Thoracic aorta (tissue), 2 donors: ENCODE measurements around the gene RNF212. TPM values are rescaled to one million over a fixed set of nuclear protein-coding genes. Genes with fewer than 3 reads are reported as not detected.
"Not testable (repeated sequence)": the region's sequence is repeated elsewhere in the genome, so short reads cannot be mapped to it uniquely, and the experiment has no call there.

ENCODE experiments used
- ATAC-seq: fragments of 150-250 bp; one replicate; pipeline ENCODE4 v1.8.0; 2017; ENCODE audit warnings: low read depth; ENCODE audit not compliant: insufficient number of reproducible peaks, low FRiP score
- DNase-seq: peaks from one replicate; pipeline ENCODE4 v3.0.0-alpha.2; 2020; ENCODE audit warnings: low spot score
- H3K27ac ChIP-seq, 2 donors: fragments of 200-600 bp; sonication (generic); 1 replicate in 1 of 2; 2 replicates in 1 of 2; pipeline ENCODE4 v1.5.1; 2016; ENCODE audit warnings: mild to moderate bottlenecking in 2 of 2, moderate library complexity in 2 of 2
- H3K27me3 ChIP-seq: fragments of 200-600 bp; sonication (generic); replicated peaks from 2 replicates; pipeline ENCODE4 v1.6.0; 2016; ENCODE audit warnings: mild to moderate bottlenecking; ENCODE audit not compliant: insufficient read depth
- H3K36me3 ChIP-seq: fragments of 200-600 bp; sonication (generic); one replicate; pipeline ENCODE4 v1.5.1; 2016
- H3K4me1 ChIP-seq, 2 donors: fragments of 200-600 bp; sonication (generic); 1 replicate in 1 of 2; 2 replicates in 1 of 2; pipeline versions ENCODE4 v1.5.1 to v1.6.0; 2016; ENCODE audit warnings: low read depth in 2 of 2, mild to moderate bottlenecking in 1 of 2; ENCODE audit not compliant: control insufficient read depth in 1 of 2
- H3K4me3 ChIP-seq: fragments of 200-600 bp; sonication (generic); 2 replicates; pipeline ENCODE4 v1.5.1; 2016; ENCODE audit warnings: mild to moderate bottlenecking
- H3K9me3 ChIP-seq: fragments of 200-600 bp; sonication (generic); 2 replicates; pipeline ENCODE4 v1.5.1; 2016
- total RNA-seq, 2 donors: library from RNA; depleted of rRNA; stranded (reverse); fragments of >200 nt; gene quantifications; one replicate each; pipeline versions ENCODE4 v1.1.0 to v1.2.3, GENCODE V29; 2016
- TF ChIP-seq, protein P1 (sequence below): fragments of 200-600 bp; sonication (generic); IDR thresholded peaks from one replicate; pipeline ENCODE4 v1.5.1; 2019; ENCODE audit warnings: antibody characterized with exemption

RNF212 gene
- total RNA-seq, 2 donors from 2014 or later = 1.2 to 2.4 TPM

DNA sequence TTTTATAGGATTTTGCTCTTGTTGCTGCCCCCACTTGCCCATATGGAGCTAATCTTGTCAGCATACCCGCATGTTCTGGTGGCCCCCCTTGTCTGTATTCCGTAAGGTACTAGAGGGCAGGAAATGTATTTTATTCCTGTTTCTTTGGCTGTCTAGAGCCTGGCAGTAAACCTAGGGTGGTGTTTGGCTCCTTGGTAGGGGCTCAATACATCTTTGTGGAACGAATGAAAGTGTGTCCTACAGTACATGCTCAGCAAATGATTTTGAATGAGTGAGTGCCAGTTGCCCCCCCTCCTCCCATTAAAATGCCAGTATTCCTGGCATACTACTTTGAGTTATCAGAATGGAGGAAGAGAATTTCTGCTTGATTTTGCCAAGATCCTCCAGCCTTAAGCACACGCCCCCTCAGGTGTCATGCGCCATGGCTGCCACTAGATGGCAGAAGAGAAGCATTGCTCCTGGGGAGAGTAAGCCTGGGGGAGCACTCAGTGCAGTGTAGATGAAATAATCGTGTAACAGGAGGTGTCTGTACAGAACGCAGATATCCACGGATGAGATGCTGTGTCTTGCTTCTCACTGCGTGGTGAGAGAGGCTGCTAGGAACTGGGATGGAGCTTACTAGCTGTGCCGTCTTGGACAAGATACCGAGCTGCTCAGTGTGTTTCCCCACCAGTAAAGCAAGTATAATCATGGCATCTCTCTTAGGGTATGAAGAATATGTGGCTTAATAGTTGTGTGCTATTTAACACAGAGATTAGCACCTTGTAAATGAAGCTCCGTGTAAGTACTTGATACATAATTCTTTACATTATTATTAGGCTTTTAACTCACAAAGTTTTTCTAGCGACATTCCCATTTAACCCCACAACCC, 17.2 kb upstream of the RNF212 start:
- H3K27me3 ChIP-seq = no peaks in the 10 kb centered on the region

DNA sequence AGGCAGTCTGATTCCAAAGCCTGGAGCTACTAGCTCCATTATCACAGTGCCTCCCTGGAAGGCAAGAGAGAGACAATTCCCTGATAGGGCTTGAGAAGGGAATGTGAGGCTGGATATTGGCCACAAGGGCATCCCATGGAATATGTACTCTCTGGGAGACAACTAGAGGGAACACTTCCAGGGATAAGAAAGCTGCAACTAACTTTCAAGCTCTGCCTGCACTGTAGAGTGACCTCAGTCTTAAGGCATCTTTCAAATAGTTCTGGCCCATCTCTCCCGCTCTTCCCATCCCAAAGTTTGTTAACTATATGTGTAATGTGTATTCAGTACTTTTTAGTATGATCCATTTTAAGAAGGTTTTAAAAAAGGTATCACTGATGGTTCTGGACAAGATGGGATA, 13.1 kb upstream of the RNF212 start:
- TF ChIP-seq, protein P1, sequence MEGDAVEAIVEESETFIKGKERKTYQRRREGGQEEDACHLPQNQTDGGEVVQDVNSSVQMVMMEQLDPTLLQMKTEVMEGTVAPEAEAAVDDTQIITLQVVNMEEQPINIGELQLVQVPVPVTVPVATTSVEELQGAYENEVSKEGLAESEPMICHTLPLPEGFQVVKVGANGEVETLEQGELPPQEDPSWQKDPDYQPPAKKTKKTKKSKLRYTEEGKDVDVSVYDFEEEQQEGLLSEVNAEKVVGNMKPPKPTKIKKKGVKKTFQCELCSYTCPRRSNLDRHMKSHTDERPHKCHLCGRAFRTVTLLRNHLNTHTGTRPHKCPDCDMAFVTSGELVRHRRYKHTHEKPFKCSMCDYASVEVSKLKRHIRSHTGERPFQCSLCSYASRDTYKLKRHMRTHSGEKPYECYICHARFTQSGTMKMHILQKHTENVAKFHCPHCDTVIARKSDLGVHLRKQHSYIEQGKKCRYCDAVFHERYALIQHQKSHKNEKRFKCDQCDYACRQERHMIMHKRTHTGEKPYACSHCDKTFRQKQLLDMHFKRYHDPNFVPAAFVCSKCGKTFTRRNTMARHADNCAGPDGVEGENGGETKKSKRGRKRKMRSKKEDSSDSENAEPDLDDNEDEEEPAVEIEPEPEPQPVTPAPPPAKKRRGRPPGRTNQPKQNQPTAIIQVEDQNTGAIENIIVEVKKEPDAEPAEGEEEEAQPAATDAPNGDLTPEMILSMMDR = no peak
- H3K27me3 ChIP-seq = no peaks in the 10 kb centered on the region
- H3K4me1 ChIP-seq = peaks cover 0 to 8% of the 10 kb centered on the region in 2 donors
- ATAC-seq (no peak), DNase-seq (no peak)
- H3K36me3 ChIP-seq = no peaks in the 10 kb centered on the region
- no peak overlapping the region for H3K27ac ChIP-seq
- no peaks in the 10 kb centered on the region for H3K9me3 ChIP-seq
- no peak overlapping the region for H3K4me3 ChIP-seq

More for the DNA sequence above, 17.2 kb upstream of the RNF212 start:
- ATAC-seq (peak; percentile 89), DNase-seq (no peak)
- peaks cover 0 to 8% of the 10 kb centered on the region in 2 donors for H3K4me1 ChIP-seq
- H3K27ac ChIP-seq = no peak overlapping the region
- no peaks in the 10 kb centered on the region for H3K36me3 ChIP-seq
- H3K4me3 ChIP-seq = no peak overlapping the region
- TF ChIP-seq, protein P1 = peak; percentile 99
- H3K9me3 ChIP-seq = no peaks in the 10 kb centered on the region

DNA sequence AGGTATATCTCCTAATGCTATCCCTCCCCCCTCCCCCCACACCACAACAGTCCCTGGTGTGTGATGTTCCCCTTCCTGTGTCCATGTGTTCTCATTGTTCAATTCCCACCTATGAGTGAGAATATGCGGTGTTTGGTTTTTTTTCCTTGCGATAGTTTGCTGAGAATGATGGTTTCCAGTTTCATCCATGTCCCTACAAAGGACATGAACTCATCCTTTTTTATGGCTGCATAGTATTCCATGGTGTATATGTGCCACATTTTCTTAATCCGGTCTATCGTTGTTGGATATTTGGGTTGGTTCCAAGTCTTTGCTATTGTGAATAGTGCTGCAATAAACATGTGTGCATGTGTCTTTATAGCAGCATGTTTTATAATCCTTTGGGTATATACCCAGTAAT, 12.1 kb upstream of the RNF212 start:
- H3K27me3 ChIP-seq = not testable (repeated sequence)

DNA sequence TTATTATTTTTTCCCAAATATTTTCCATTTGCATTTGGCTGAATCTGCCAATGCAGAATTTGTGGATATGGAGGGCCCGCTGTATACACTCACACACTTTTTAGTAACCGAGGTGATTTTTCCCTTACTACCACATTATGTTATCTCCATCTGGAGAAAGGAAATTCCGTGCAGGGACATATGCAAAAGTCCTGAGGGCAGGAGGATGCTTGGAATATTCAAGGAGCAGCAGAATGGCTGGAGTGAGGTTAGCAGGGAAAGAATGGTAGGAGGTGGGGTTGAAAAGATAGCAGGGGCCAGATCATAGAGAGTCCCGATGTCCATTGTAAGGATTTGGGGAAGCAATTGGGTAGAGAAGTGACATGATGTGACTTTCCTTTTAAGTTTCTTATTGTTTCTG, 11.5 kb upstream of the RNF212 start:
- Histone ChIP-seq H3K4me1 (no peaks in the 10 kb centered on the region), H3K27ac (no peak overlapping the region), H3K27me3 (no peaks in the 10 kb centered on the region), H3K36me3 (no peaks in the 10 kb centered on the region), H3K4me3 (no peak overlapping the region), H3K9me3 (no peaks in the 10 kb centered on the region)
- ATAC-seq (no peak), DNase-seq (no peak)
- TF ChIP-seq, protein P1 = no peak

More for the DNA sequence above, 12.1 kb upstream of the RNF212 start:
- not testable (repeated sequence) for H3K27ac ChIP-seq, H3K9me3 ChIP-seq, H3K4me3 ChIP-seq, DNase-seq, ATAC-seq, H3K4me1 ChIP-seq, H3K36me3 ChIP-seq

DNA sequence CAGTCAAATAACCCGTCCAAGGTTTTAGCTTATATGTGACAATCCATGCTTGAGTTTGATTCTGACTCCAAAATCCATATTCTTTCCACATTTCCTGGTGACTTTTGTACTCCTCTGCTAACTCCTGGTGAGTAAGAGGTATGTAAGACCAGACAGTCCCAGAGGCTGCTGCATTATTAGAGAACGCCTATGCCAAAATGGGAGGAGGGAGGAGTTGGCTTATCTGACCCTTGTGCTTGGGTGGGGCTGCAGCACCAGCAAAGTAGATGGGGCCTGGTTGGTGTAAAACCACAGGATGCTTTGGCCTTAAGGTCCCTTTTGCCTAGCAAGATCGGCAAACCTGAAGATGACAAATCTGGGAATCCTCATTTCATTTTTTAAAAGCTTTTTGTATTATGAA, 9.1 kb upstream of the RNF212 start:
- DNase-seq (no peak), ATAC-seq (no peak)
- TF ChIP-seq, protein P1 = no peak
- Histone ChIP-seq H3K36me3 (no peaks in the 10 kb centered on the region), H3K4me3 (no peak overlapping the region), H3K27me3 (no peaks in the 10 kb centered on the region), H3K4me1 (no peaks in the 10 kb centered on the region), H3K27ac (no peak overlapping the region), H3K9me3 (no peaks in the 10 kb centered on the region)
